ENCODE data around the gene ATXN1. TPM values are rescaled to one million over a fixed set of nuclear protein-coding genes. Genes with fewer than 3 reads are reported as not detected.
A peak's percentile ranks its signal among the peaks of the same experiment; 100 is the strongest.

The ATXN1 gene
- total and polyA plus RNA-seq, 2 experiments from 2014 or later = 4.8 to 9.1 TPM

DNA sequence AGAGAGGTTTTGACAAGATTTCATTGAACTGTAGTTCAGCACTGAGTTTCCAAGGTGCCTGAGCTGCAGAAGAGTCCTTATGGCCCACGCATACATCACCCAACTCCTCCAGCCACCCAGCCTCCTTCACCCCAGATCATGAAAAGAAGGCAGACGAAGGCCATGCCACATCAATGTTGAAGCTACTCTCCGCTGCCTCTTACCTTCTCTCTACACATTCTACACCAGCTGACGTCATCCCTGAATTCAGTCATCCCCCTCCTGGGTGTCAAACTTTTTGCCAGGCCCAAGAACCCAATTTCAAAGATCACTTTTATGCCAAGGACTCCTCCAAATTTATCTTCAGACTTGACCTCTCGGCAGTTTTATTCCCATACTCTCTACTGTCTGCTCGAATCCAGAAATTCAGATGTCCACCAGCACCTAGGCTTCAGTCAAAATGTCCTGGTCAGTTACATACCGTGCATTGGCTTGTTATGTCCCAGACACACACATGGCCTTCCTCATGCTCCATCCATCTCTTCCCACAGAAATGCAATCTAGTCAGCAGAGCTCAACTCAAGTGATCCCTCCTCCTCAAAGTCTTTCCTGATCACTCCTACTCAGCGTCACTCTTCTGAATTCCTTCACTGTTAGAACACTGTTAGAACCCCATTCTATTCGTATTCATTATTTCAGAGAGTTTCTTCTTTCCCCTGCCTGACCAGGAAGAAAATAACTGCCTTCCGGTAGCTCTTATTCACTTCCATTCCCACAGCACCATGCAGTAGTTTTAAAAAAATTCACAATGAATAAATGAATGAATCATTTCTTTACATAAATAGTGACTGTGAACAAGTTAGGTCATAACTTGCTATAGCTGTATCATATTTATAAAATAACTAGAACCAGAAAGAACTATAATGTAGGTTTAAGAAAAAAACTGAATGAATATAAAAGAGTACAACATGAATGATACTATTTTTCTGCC is 11.5 kb downstream of the ATXN1 start:
- peaks cover 30% of the 10 kb centered on the region for H3K4me1 Mint-ChIP-seq
- no peak for DNase-seq (ENCODE audit: low spot score)
- no peak overlapping the region for H3K4me2 ChIP-seq

GRCh38 chr6:16748025-16748319 is 13.3 kb downstream of the ATXN1 start:
- Histone ChIP-seq H4K20me1 (replicated peaks; ENCODE audit: insufficient read depth) (no peaks in the 10 kb centered on the region; the same call in 1 of the 2 replicates), H3K9me2 (ENCODE audit: insufficient read depth) (no peaks in the 10 kb centered on the region), H3K27ac (ENCODE audit: low read depth) (no peak overlapping the region), H2AFZ (no peak overlapping the region), H3K4me2 (no peak overlapping the region), H3F3A (replicated peaks; ENCODE audit: low read depth) (no peaks in the 10 kb centered on the region), H3K36me3 (ENCODE audit: insufficient read depth) (no peaks in the 10 kb centered on the region), H3K79me2 (replicated peaks; ENCODE audit: insufficient read depth) (no peaks in the 10 kb centered on the region), H3K27me3 (ENCODE audit: insufficient read depth) (no peaks in the 10 kb centered on the region), H3K4me3 (no peak overlapping the region), H3K4me1 (ENCODE audit: insufficient read depth) (0 out of 2 replicates have a peak, but pooled peaks cover 8% of the 10 kb centered on the region)
- no peak for ATAC-seq
- Mint-ChIP-seq H3K4me1 (peaks cover 29% of the 10 kb centered on the region), H3K27me3 (ENCODE audit: insufficient read depth, low read depth, poor library complexity) (peaks cover 2% of the 10 kb centered on the region), H3K4me3 (no peak overlapping the region), H3K27ac (no peak overlapping the region), H3K9me3 (no peaks in the 10 kb centered on the region), H3K36me3 (ENCODE audit: low read depth) (no peaks in the 10 kb centered on the region)
- DNase-seq (ENCODE audit: low spot score) = no peak
- TF ChIP-seq, protein P1, sequence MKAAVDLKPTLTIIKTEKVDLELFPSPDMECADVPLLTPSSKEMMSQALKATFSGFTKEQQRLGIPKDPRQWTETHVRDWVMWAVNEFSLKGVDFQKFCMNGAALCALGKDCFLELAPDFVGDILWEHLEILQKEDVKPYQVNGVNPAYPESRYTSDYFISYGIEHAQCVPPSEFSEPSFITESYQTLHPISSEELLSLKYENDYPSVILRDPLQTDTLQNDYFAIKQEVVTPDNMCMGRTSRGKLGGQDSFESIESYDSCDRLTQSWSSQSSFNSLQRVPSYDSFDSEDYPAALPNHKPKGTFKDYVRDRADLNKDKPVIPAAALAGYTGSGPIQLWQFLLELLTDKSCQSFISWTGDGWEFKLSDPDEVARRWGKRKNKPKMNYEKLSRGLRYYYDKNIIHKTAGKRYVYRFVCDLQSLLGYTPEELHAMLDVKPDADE (IDR thresholded peaks at IDR 0.05) = no peak
- TF ChIP-seq REST (IDR thresholded peaks at IDR 0.05; ENCODE audit: unreplicated experiment) = no peak

More for the DNA sequence above, 11.5 kb downstream of the ATXN1 start:
- Mint-ChIP-seq H3K27ac (peak overlapping the region; percentile 23; the same call in 1 of the 2 replicates), H3K27me3 (ENCODE audit: insufficient read depth, low read depth, poor library complexity) (peaks cover 2% of the 10 kb centered on the region), H3K4me3 (no peak overlapping the region), H3K36me3 (ENCODE audit: low read depth) (no peaks in the 10 kb centered on the region), H3K9me3 (no peaks in the 10 kb centered on the region)
- Histone ChIP-seq H4K20me1 (replicated peaks; ENCODE audit: insufficient read depth) (no peaks in the 10 kb centered on the region; the same call in 1 of the 2 replicates), H3K9me2 (ENCODE audit: insufficient read depth) (no peaks in the 10 kb centered on the region), H3K4me3 (no peak overlapping the region), H3K79me2 (replicated peaks; ENCODE audit: insufficient read depth) (no peaks in the 10 kb centered on the region), H3K27ac (ENCODE audit: low read depth) (no peak overlapping the region), H2AFZ (no peak overlapping the region), H3F3A (replicated peaks; ENCODE audit: low read depth) (no peaks in the 10 kb centered on the region), H3K36me3 (ENCODE audit: insufficient read depth) (no peaks in the 10 kb centered on the region), H3K4me1 (ENCODE audit: insufficient read depth) (0 out of 2 replicates have a peak, but pooled peaks cover 8% of the 10 kb centered on the region), H3K27me3 (ENCODE audit: insufficient read depth) (no peaks in the 10 kb centered on the region)
- ATAC-seq = no peak
- TF ChIP-seq REST (IDR thresholded peaks at IDR 0.05; ENCODE audit: unreplicated experiment) (no peak), JUNB (IDR thresholded peaks at IDR 0.05; ENCODE audit: unreplicated experiment) (no peak), EZH2phosphoT487 (IDR thresholded peaks at IDR 0.05; ENCODE audit: unreplicated experiment) (no peak), EZH2 (IDR thresholded peaks at IDR 0.05; ENCODE audit: low read depth, unreplicated experiment) (no peak)

Measured in GM23338 (cell line).